ENCODE results near the gene C9orf78.

The C9orf78 gene

GRCh38 chr9:129839324-129840023, 4.4 kb upstream of the C9orf78 start:
- H3K36me3 ChIP-seq (ENCODE audit: control insufficient read depth in 2 of 2, insufficient read depth in 2 of 2, low read length in 2 of 2) = peaks cover 6 to 8% of the 10 kb centered on the region in 2 donors
- no peak overlapping the region for H3K9ac ChIP-seq (ENCODE audit: low read length in 2 of 2)
- H3K4me1 ChIP-seq (ENCODE audit: control insufficient read depth, insufficient read depth, low read length) = peaks cover 31% of the 10 kb centered on the region
- H3K27ac ChIP-seq (ENCODE audit: low read length) = no peak overlapping the region
- no peaks in the 10 kb centered on the region for H3K27me3 ChIP-seq (ENCODE audit: control insufficient read depth in 1 of 2, insufficient read depth in 2 of 2, low read length in 2 of 2)
- H3K4me3 ChIP-seq (ENCODE audit: low read length in 2 of 2) = no peak overlapping the region
- no peaks in the 10 kb centered on the region for H3K9me3 ChIP-seq (ENCODE audit: control insufficient read depth in 2 of 2, low read length in 2 of 2)

- H3K27me3 ChIP-seq (ENCODE audit: control insufficient read depth in 1 of 2, insufficient read depth in 2 of 2, low read length in 2 of 2) = no peaks in the 10 kb centered on the region
- H3K9ac ChIP-seq (ENCODE audit: low read length in 2 of 2) = peak overlapping the region in 1 of 2 donors; percentile 51
- peaks cover 5 to 8% of the 10 kb centered on the region in 2 donors for H3K36me3 ChIP-seq (ENCODE audit: control insufficient read depth in 2 of 2, insufficient read depth in 2 of 2, low read length in 2 of 2)
- peaks cover 32% of the 10 kb centered on the region for H3K4me1 ChIP-seq (ENCODE audit: control insufficient read depth, insufficient read depth, low read length)
- H3K27ac ChIP-seq (ENCODE audit: low read length) = no peak overlapping the region
- H3K9me3 ChIP-seq (ENCODE audit: control insufficient read depth in 2 of 2, low read length in 2 of 2) = no peaks in the 10 kb centered on the region
- H3K4me3 ChIP-seq (ENCODE audit: low read length in 2 of 2) = no peak overlapping the region
Observed at GRCh38 chr9:129838707-129839259, 3.7 kb upstream of the C9orf78 start.

- no peaks in the 10 kb centered on the region for H3K9me3 ChIP-seq (ENCODE audit: control insufficient read depth in 2 of 2, low read length in 2 of 2)
- H3K36me3 ChIP-seq (ENCODE audit: control insufficient read depth in 2 of 2, insufficient read depth in 2 of 2, low read length in 2 of 2) = peaks cover 11 to 12% of the 10 kb centered on the region in 2 donors
- peak overlapping the region in 1 of 2 donors; percentile 86 for H3K9ac ChIP-seq (ENCODE audit: low read length in 2 of 2)
- peak overlapping the region; percentile 88 for H3K27ac ChIP-seq (ENCODE audit: low read length)
- H3K4me1 ChIP-seq (ENCODE audit: control insufficient read depth, insufficient read depth, low read length) = peaks cover 36% of the 10 kb centered on the region
- peak overlapping the region; percentile 91 to 98 for H3K4me3 ChIP-seq (ENCODE audit: low read length in 2 of 2)
- no peaks in the 10 kb centered on the region for H3K27me3 ChIP-seq (ENCODE audit: control insufficient read depth in 1 of 2, insufficient read depth in 2 of 2, low read length in 2 of 2)
Observed at GRCh38 chr9:129836311-129837007, 1.4 kb upstream of the C9orf78 start.

- Histone ChIP-seq H3K4me1 (ENCODE audit: control insufficient read depth, insufficient read depth, low read length) (peaks cover 36% of the 10 kb centered on the region), H3K27ac (ENCODE audit: low read length) (peak overlapping the region; percentile 88), H3K27me3 (ENCODE audit: control insufficient read depth in 1 of 2, insufficient read depth in 2 of 2, low read length in 2 of 2) (no peaks in the 10 kb centered on the region), H3K9ac (ENCODE audit: low read length in 2 of 2) (peak overlapping the region; percentile 84 to 86), H3K4me3 (ENCODE audit: low read length in 2 of 2) (peak overlapping the region; percentile 91 to 98), H3K9me3 (ENCODE audit: control insufficient read depth in 2 of 2, low read length in 2 of 2) (no peaks in the 10 kb centered on the region), H3K36me3 (ENCODE audit: control insufficient read depth in 2 of 2, insufficient read depth in 2 of 2, low read length in 2 of 2) (peaks cover 13 to 14% of the 10 kb centered on the region in 2 donors)
Observed at GRCh38 chr9:129835860-129836223, 767 bp upstream of the C9orf78 start.

GRCh38 chr9:129834489-129835127, 467 bp downstream of the C9orf78 start:
- peak overlapping the region; percentile 89 to 91 for H3K9ac ChIP-seq (ENCODE audit: low read length in 2 of 2)
- peaks cover 31% of the 10 kb centered on the region for H3K4me1 ChIP-seq (ENCODE audit: control insufficient read depth, insufficient read depth, low read length)
- H3K27me3 ChIP-seq (ENCODE audit: control insufficient read depth in 1 of 2, insufficient read depth in 2 of 2, low read length in 2 of 2) = no peaks in the 10 kb centered on the region
- H3K4me3 ChIP-seq (ENCODE audit: low read length in 2 of 2) = peak overlapping the region; percentile 91 to 98
- H3K36me3 ChIP-seq (ENCODE audit: control insufficient read depth in 2 of 2, insufficient read depth in 2 of 2, low read length in 2 of 2) = peaks cover 21 to 25% of the 10 kb centered on the region in 2 donors
- H3K9me3 ChIP-seq (ENCODE audit: control insufficient read depth in 2 of 2, low read length in 2 of 2) = no peaks in the 10 kb centered on the region
- H3K27ac ChIP-seq (ENCODE audit: low read length) = peak overlapping the region; percentile 88

GRCh38 chr9:129832982-129833381, 2.1 kb downstream of the C9orf78 start:
- Histone ChIP-seq H3K27ac (ENCODE audit: low read length) (no peak overlapping the region), H3K4me1 (ENCODE audit: control insufficient read depth, insufficient read depth, low read length) (peaks cover 23% of the 10 kb centered on the region), H3K27me3 (ENCODE audit: control insufficient read depth in 1 of 2, insufficient read depth in 2 of 2, low read length in 2 of 2) (no peaks in the 10 kb centered on the region), H3K9me3 (ENCODE audit: control insufficient read depth in 2 of 2, low read length in 2 of 2) (no peaks in the 10 kb centered on the region), H3K4me3 (ENCODE audit: low read length in 2 of 2) (no peak overlapping the region), H3K9ac (ENCODE audit: low read length in 2 of 2) (no peak overlapping the region), H3K36me3 (ENCODE audit: control insufficient read depth in 2 of 2, insufficient read depth in 2 of 2, low read length in 2 of 2) (peaks cover 33 to 36% of the 10 kb centered on the region in 2 donors)

- H3K4me3 ChIP-seq (ENCODE audit: low read length in 2 of 2) = no peak overlapping the region
- H3K36me3 ChIP-seq (ENCODE audit: control insufficient read depth in 2 of 2, insufficient read depth in 2 of 2, low read length in 2 of 2) = peaks cover 35 to 41% of the 10 kb centered on the region in 2 donors
- no peak overlapping the region for H3K9ac ChIP-seq (ENCODE audit: low read length in 2 of 2)
- H3K27me3 ChIP-seq (ENCODE audit: control insufficient read depth in 1 of 2, insufficient read depth in 2 of 2, low read length in 2 of 2) = no peaks in the 10 kb centered on the region
- peaks cover 6% of the 10 kb centered on the region for H3K4me1 ChIP-seq (ENCODE audit: control insufficient read depth, insufficient read depth, low read length)
- H3K9me3 ChIP-seq (ENCODE audit: control insufficient read depth in 2 of 2, low read length in 2 of 2) = no peaks in the 10 kb centered on the region
- H3K27ac ChIP-seq (ENCODE audit: low read length) = no peak overlapping the region
Observed at GRCh38 chr9:129828969-129829368, 6.1 kb downstream of the C9orf78 start.

GRCh38 chr9:129828051-129828450, 7.0 kb downstream of the C9orf78 start:
- H3K9me3 ChIP-seq (ENCODE audit: control insufficient read depth in 2 of 2, low read length in 2 of 2) = no peaks in the 10 kb centered on the region
- no peaks in the 10 kb centered on the region for H3K27me3 ChIP-seq (ENCODE audit: control insufficient read depth in 1 of 2, insufficient read depth in 2 of 2, low read length in 2 of 2)
- no peak overlapping the region for H3K27ac ChIP-seq (ENCODE audit: low read length)
- H3K36me3 ChIP-seq (ENCODE audit: control insufficient read depth in 2 of 2, insufficient read depth in 2 of 2, low read length in 2 of 2) = peaks cover 34 to 37% of the 10 kb centered on the region in 2 donors
- peaks cover 2% of the 10 kb centered on the region for H3K4me1 ChIP-seq (ENCODE audit: control insufficient read depth, insufficient read depth, low read length)
- no peak overlapping the region for H3K9ac ChIP-seq (ENCODE audit: low read length in 2 of 2)
- no peak overlapping the region for H3K4me3 ChIP-seq (ENCODE audit: low read length in 2 of 2)

GRCh38 chr9:129826759-129827158, 8.3 kb downstream of the C9orf78 start:
- Histone ChIP-seq H3K4me3 (ENCODE audit: low read length in 2 of 2) (no peak overlapping the region), H3K9ac (ENCODE audit: low read length in 2 of 2) (no peak overlapping the region), H3K27ac (ENCODE audit: low read length) (no peak overlapping the region), H3K36me3 (ENCODE audit: control insufficient read depth in 2 of 2, insufficient read depth in 2 of 2, low read length in 2 of 2) (peaks cover 32 to 43% of the 10 kb centered on the region in 2 donors), H3K9me3 (ENCODE audit: control insufficient read depth in 2 of 2, low read length in 2 of 2) (no peaks in the 10 kb centered on the region), H3K4me1 (ENCODE audit: control insufficient read depth, insufficient read depth, low read length) (peaks cover 9% of the 10 kb centered on the region), H3K27me3 (ENCODE audit: control insufficient read depth in 1 of 2, insufficient read depth in 2 of 2, low read length in 2 of 2) (no peaks in the 10 kb centered on the region)

- Histone ChIP-seq H3K9me3 (ENCODE audit: control insufficient read depth in 2 of 2, low read length in 2 of 2) (no peaks in the 10 kb centered on the region), H3K36me3 (ENCODE audit: control insufficient read depth in 2 of 2, insufficient read depth in 2 of 2, low read length in 2 of 2) (peaks cover 30 to 41% of the 10 kb centered on the region in 2 donors), H3K27ac (ENCODE audit: low read length) (no peak overlapping the region), H3K9ac (ENCODE audit: low read length in 2 of 2) (no peak overlapping the region), H3K27me3 (ENCODE audit: control insufficient read depth in 1 of 2, insufficient read depth in 2 of 2, low read length in 2 of 2) (no peaks in the 10 kb centered on the region), H3K4me1 (ENCODE audit: control insufficient read depth, insufficient read depth, low read length) (peaks cover 9% of the 10 kb centered on the region), H3K4me3 (ENCODE audit: low read length in 2 of 2) (no peak overlapping the region)
Observed at GRCh38 chr9:129826344-129826743, 8.7 kb downstream of the C9orf78 start.

Measured in stomach smooth muscle (tissue), 2 donors.